Hippocampal formation (tissue), 2 donors: ENCODE measurements around the gene SRSF6.
"Not testable (repeated sequence)": the region's sequence is repeated elsewhere in the genome, so short reads cannot be mapped to it uniquely, and the experiment has no call there.

Source experiments
- DNase-seq, 2 donors: peaks; one replicate each; lab custom pipeline; 2025; lab: John Stamatoyannopoulos, UW

The SRSF6 gene

GRCh38 chr20:43448748-43449535 lies 8.8 kb upstream of the SRSF6 start:
- DNase-seq: peak in 1 of 2 donors; percentile 5

- DNase-seq: no peak
These were observed 6.6 kb upstream of the SRSF6 start for GRCh38 chr20:43450841-43451799.

GRCh38 chr20:43452404-43453126 lies 5.1 kb upstream of the SRSF6 start:
- no peak for DNase-seq

- not testable (repeated sequence) for DNase-seq
These were observed 1.4 kb upstream of the SRSF6 start for GRCh38 chr20:43456252-43456651.

- DNase-seq: peak; percentile 92 to 97
These were observed 672 bp upstream of the SRSF6 start for GRCh38 chr20:43456809-43457639.

GRCh38 chr20:43458422-43458924 lies 777 bp downstream of the SRSF6 start:
- no peak for DNase-seq

GRCh38 chr20:43459022-43459942 lies 1.6 kb downstream of the SRSF6 start:
- DNase-seq: no peak

GRCh38 chr20:43460172-43460829 lies 2.6 kb downstream of the SRSF6 start:
- no peak for DNase-seq

GRCh38 chr20:43460830-43461200 lies 3.1 kb downstream of the SRSF6 start:
- DNase-seq: no peak

GRCh38 chr20:43461894-43462659 lies 4.4 kb downstream of the SRSF6 start:
- no peak for DNase-seq

- no peak for DNase-seq
These were observed 5.2 kb downstream of the SRSF6 start for GRCh38 chr20:43462660-43463526.

- no peak for DNase-seq
These were observed 6.0 kb downstream of the SRSF6 start for GRCh38 chr20:43463527-43464218.

- DNase-seq: no peak
These were observed 6.6 kb downstream of the SRSF6 start for GRCh38 chr20:43464219-43464790.

- no peak for DNase-seq
These were observed 7.9 kb downstream of the SRSF6 start for GRCh38 chr20:43465625-43465943.

- no peak for DNase-seq
These were observed 9.9 kb downstream of the SRSF6 start for GRCh38 chr20:43467589-43467988.

- no peak for DNase-seq
These were observed 15.1 kb downstream of the SRSF6 start for GRCh38 chr20:43472671-43473380.
